HepG2 (cell line): Measurements from ENCODE around the gene NAIF1. TPM values are rescaled to one million over a fixed set of nuclear protein-coding genes. Genes with fewer than 3 reads are reported as not detected.

Experiments
- CEBPG ChIP-seq: IDR thresholded peaks from 2 replicates; pipeline ENCODE4 v1.6.1; 2016
- ETV5 ChIP-seq: IDR thresholded peaks from 2 replicates; pipeline ENCODE4 v1.6.1; 2018; ENCODE audit warnings: missing biosample characterization, missing genetic modification reagents, inconsistent platforms, borderline replicate concordance
- IKZF5 ChIP-seq: IDR thresholded peaks from 2 replicates; pipeline ENCODE4 v1.6.1; 2018; ENCODE audit warnings: missing genetic modification reagents, mild to moderate bottlenecking, missing compliant biosample characterization
- KMT2A ChIP-seq: sonication (generic); formaldehyde crosslinking; IDR thresholded peaks from 2 replicates; pipeline ENCODE4 v1.4.0; 2020; ENCODE audit warnings: missing genetic modification reagents
- MEF2D ChIP-seq: sonication (generic); formaldehyde crosslinking; IDR thresholded peaks from 2 replicates; pipeline ENCODE4 v1.5.1; 2020; ENCODE audit warnings: mild to moderate bottlenecking, missing genetic modification reagents
- MXD4 ChIP-seq: IDR thresholded peaks from 2 replicates; pipeline ENCODE4 v1.6.1; 2016; ENCODE audit warnings: mild to moderate bottlenecking, missing biosample characterization, missing genetic modification reagents
- NFAT5 ChIP-seq: sonication (generic); formaldehyde crosslinking; IDR thresholded peaks from 2 replicates; pipeline ENCODE4 v1.4.0; 2020; ENCODE audit warnings: missing genetic modification reagents
- PAXIP1 ChIP-seq: sonication (generic); formaldehyde crosslinking; conservative IDR thresholded peaks from 2 replicates; pipeline ENCODE4 v1.4.0; 2020; ENCODE audit warnings: mild to moderate bottlenecking, missing genetic modification reagents, moderate library complexity
- RXRB ChIP-seq: IDR thresholded peaks from 2 replicates; pipeline ENCODE4 v1.6.1; 2016; ENCODE audit warnings: borderline replicate concordance, missing genetic modification reagents, missing compliant biosample characterization
- SIN3B ChIP-seq: fragments of 150-350 bp; IDR thresholded peaks from 2 replicates; pipeline ENCODE4 v1.6.1; 2014; ENCODE audit warnings: low read length
- ZBTB34 ChIP-seq: sonication (generic); formaldehyde crosslinking; IDR thresholded peaks from 2 replicates; pipeline ENCODE4 v1.8.0; 2022; ENCODE audit warnings: mild to moderate bottlenecking, missing genetic modification reagents
- ZFP36 ChIP-seq: fragments of 150-350 bp; IDR thresholded peaks from 2 replicates; pipeline ENCODE4 v1.6.1; 2018; ENCODE audit warnings: borderline replicate concordance, low read length, low read depth; ENCODE audit not compliant: partially characterized antibody
- ZNF691 ChIP-seq: sonication (generic); formaldehyde crosslinking; IDR thresholded peaks from 2 replicates; pipeline ENCODE4 v1.4.0; 2020; ENCODE audit warnings: missing genetic modification reagents, low read depth, mild to moderate bottlenecking, borderline replicate concordance
- polyA plus RNA-seq, 8 experiments: library from polyadenylated mRNA; depleted of rRNA in 3 of 8; stranded (reverse) in 7 of 8; unstranded in 1 of 8; fragments of >200 nt; fragmentation: Illumina TruSeq in 4 of 8; extraction: Trizol in 4 of 8; gene quantifications; 2 replicates each; pipeline versions ENCODE4 v1.2.1 to v1.2.3, GENCODE V29; 2011 to 2016; ENCODE audit warnings: low read depth in 4 of 8, missing spikeins in 1 of 8, mixed read lengths in 1 of 8; ENCODE audit not compliant: insufficient read depth in 1 of 8
- total RNA-seq, 5 experiments: library from RNA; depleted of rRNA; stranded (reverse); fragments of >200 nt; fragmentation: Illumina TruSeq; extraction: Trizol; gene quantifications; 2 replicates each; pipeline ENCODE4 v1.2.3, GENCODE V29; 2016; ENCODE audit warnings: low read depth in 1 of 5

The NAIF1 gene
- total and polyA plus RNA-seq, 2 of the 13 experiments (the other 11 are each of a cell fraction or from before 2014, with no cell fraction given), result 6.0 to 6.9 TPM

GRCh38 chr9:128034821-128035652 lies 32.1 kb downstream of the NAIF1 start (continued):
- TF ChIP-seq NFAT5 (CRISPR knock-in tag), result no peak
- no peak; the same call in 1 of the 2 replicates for TF ChIP-seq ETV5
- TF ChIP-seq IKZF5 (CRISPR knock-in tag), result peak; percentile 65; the same call in 1 of the 2 replicates
- 0 out of 2 replicates have a peak, but pooled peaks have one; percentile 57 for TF ChIP-seq MXD4 (CRISPR knock-in tag)
- peak; percentile 55; the same call in 1 of the 2 replicates for TF ChIP-seq MEF2D (CRISPR knock-in tag)
- no peak for TF ChIP-seq ZFP36
- TF ChIP-seq ZBTB34 (CRISPR knock-in tag), result no peak
- TF ChIP-seq PAXIP1 (CRISPR knock-in tag), result no peak
- no peak for TF ChIP-seq SIN3B
- no peak for TF ChIP-seq KMT2A (CRISPR knock-in tag)
- no peak for TF ChIP-seq CEBPG (CRISPR knock-in tag)
- peak; percentile 59; the same call in 1 of the 2 replicates for TF ChIP-seq RXRB
- no peak for TF ChIP-seq ZNF691 (CRISPR knock-in tag)
